GM13977 (cell line): Measurements from ENCODE around the gene MGMT.

Experiments
- DNase-seq: peaks from one replicate; pipeline ENCODE4 v3.0.0; 2012; ENCODE audit warnings: low spot score
- in situ Hi-C: fragments of 300-500 bp; cut with MboI; formaldehyde crosslinking; loops from one replicate; pipeline ENCODE4 v1.12.0; 2022; ENCODE audit warnings: low sequenced_read_pairs, low pct_unique_long_range_greater_than_20kb, mixed read lengths, inconsistent platforms; ENCODE audit not compliant: unreplicated experiment
- TF ChIP-seq, protein P1 (sequence below): IDR thresholded peaks from 2 replicates; pipeline ENCODE4 v1.5.1; 2012; ENCODE audit warnings: mild to moderate bottlenecking, control low read depth; ENCODE audit not compliant: insufficient read depth; ENCODE audit errors: extremely low read depth, missing control alignments

Gene MGMT

DNA sequence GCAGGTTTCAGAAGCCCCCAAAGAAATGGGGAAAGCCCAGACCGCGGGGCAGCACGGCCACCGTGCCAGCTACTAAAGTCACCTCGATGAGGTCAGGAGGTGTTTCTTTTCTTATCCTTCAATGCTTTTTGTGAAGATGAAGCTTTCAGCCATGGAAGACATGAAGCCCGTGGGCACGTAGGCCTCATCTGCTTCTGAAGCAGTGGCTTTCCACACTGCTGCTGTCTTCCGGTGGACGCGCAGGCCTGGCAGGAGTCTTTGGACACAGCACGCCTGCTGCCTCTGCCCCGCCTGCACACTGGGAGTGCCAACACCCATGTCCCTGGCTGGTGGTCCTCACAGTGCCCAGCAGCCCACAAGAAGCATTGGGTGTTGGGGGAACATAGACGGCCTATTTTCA, 311.5 kb downstream of the MGMT start:
- in situ Hi-C loops: no loop called here
- DNase-seq: no peak
- TF ChIP-seq, protein P1, sequence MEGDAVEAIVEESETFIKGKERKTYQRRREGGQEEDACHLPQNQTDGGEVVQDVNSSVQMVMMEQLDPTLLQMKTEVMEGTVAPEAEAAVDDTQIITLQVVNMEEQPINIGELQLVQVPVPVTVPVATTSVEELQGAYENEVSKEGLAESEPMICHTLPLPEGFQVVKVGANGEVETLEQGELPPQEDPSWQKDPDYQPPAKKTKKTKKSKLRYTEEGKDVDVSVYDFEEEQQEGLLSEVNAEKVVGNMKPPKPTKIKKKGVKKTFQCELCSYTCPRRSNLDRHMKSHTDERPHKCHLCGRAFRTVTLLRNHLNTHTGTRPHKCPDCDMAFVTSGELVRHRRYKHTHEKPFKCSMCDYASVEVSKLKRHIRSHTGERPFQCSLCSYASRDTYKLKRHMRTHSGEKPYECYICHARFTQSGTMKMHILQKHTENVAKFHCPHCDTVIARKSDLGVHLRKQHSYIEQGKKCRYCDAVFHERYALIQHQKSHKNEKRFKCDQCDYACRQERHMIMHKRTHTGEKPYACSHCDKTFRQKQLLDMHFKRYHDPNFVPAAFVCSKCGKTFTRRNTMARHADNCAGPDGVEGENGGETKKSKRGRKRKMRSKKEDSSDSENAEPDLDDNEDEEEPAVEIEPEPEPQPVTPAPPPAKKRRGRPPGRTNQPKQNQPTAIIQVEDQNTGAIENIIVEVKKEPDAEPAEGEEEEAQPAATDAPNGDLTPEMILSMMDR: no peak

DNA sequence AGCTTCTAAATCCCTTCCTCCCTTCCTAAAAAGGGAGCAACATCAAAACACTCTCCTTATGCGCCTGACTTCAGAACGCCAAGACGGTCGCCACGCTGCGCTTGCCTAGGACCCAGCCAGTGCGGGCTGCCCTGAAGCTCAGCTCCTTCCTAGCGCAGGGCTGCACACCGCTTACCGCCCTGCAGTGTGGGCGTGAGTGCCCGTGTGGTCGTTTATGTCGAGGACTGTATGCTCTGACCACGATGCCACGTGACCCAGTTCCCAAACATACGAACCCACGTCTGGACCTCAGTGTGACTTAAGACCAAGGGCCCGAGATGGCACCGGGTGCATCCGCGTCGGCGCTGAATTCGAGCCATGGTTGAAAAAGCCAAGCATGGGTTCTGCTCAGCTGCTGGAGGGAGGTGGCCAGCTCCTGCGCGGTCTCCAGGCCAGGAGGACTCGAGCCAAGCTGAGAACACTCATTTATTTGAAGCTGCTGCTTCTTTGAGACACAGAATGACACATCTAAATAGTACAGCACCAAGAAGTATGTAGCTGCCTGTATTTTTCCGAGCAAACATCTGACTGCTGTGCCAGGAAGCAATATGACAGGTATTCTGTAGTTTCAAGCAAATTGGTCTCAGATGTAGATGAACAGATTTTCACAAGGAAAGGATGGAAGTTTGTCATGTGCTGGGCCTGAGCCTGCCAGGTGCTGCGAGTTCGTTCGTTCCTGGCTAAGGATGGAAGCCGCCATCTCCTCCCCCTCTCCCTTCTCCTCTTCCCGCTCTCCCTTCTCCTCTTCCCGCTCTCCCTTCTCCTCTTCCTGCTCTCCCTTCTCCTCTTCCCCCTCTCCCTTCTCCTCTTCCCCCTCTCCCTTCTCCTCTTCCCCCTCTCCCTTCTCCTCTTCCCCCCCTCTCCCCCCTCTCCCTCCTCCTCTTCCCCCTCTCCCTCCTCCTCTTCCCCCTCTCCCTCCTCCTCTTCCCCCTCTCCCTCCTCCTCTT, 312.4 kb downstream of the MGMT start:
- no peak for DNase-seq
- in situ Hi-C loops: no loop called here
- TF ChIP-seq, protein P1: no peak

DNA sequence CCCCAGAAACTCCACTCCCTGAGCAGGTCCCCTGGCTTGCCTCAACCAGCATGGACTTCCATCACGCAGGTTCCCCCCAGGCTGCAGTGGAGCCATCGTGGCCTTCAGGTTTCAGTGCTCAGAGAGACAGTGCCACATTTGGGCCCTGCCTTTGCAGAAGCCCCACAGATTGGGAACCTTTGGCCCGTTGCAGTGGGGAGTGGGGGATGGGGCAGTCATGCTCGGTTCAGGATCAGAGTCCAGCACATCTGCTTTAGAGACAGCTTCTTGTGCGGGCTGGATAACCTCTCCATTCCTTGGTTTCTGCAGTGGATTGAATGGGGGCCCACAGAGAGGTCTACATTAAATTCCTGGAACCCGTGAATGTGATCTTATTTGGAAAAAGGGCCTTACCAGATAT, 313.2 kb downstream of the MGMT start:
- no peak for DNase-seq
- TF ChIP-seq, protein P1: no peak
- in situ Hi-C loops: no loop called here

DNA sequence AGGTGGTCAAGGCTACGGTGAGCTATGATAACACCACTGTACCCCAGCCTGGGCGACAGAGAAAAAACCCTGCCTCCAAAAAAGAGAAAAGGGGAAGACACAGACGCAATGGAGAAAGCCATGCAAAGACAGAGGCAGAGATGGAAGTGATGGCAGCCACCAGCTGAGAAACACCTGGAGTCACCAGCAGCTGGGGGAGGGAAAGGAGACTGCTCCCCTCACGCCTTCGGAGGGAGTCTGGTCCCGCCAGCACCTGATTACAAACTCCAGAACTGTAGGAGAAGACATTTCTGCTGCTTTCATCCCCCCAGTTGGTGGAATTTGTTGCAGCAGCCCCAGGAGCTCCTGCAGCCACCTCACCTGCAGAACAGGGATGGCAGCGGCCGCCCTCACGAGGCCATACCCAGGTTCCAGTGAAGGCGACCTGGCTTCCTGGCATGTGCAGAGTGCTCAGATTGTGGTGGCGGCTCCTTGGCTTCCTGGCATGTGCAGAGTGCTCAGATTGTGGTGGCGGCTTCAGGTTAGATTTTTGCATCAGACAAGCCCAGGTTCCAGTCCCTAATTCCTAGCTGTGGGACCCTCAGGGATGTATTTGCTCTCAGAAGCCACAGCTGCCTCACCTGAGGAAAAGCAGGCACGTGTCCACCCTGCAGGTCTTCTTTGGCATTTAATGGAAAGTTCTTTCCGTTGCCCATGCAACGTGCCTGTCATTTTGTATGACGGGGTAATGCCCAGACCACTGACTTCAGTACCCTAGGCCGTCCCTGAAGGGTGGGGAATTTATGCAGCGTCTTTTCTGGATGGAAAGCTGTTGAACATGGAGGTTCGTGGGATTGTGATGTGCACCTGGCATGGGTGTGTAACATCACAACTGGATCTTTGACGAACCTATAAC, 314.1 kb downstream of the MGMT start:
- DNase-seq: no peak
- TF ChIP-seq, protein P1: no peak
- in situ Hi-C loops: no loop called here

DNA sequence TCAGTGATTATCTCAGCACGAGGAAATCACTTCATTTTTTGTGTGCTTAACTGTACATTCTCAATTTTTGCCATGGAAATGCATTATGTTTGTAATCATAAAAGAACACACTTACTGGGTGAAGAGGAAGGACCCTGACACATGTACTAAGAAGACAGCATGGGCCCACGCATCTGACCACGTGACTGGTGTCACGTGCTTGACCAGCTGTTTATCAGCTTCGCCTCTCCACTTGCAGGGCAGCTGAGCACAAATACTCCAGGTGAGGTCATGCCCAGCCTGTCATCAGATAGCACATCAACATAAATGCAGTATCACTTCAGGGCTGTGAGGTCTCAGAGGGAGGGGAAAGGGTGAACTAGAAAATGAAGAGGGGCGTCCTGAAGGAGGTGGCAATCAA, 317.2 kb downstream of the MGMT start:
- in situ Hi-C loops: no loop called here
- TF ChIP-seq, protein P1: no peak
- no peak for DNase-seq

DNA sequence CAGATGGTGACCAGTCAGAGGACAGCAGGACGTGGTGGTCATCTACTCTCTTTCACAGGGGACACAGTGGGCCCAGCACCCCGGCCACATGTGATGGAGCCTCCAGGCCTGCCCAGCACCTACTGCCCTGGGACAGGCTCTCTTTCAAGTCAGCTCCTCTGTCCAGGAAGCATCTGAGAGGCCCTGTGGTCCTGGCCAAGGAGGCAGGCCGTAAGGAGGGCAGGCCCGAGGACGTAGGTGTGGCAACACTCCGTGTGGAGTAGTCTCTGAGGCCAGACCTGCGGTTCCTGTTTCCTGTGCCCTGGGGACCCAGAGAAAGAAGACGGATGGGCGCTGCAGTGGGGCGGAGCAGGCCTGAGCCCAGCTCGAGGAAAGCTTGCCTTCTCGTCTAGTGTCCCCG, 317.9 kb downstream of the MGMT start:
- in situ Hi-C loops: no loop called here
- no peak for DNase-seq
- TF ChIP-seq, protein P1: no peak
